ENCODE measurements around the gene SLC38A8.

Gene SLC38A8

DNA sequence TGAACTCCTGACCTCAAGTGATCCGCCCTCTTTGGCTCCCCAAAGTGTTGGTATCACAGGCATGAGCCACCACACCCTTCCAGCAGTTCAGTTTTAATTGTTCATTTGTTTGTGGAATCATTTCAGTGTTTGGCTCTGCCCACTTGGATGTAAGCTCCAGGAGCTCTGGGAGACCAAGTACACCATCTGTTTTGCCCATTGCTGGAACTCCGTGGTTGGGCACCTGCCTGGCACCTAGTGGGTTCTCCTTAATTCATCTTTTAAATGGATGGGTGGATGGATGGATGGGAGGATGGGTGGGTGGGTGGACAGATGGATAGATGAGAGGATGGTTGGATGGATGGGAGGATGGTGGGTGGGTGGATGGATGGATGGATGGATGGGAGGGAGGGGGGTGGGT is 75.5 kb downstream of the SLC38A8 start:
- H3F3A ChIP-seq (ENCODE audit: low read depth), result no peaks in the 10 kb centered on the region
- H3K36me3 ChIP-seq (ENCODE audit: insufficient read depth, low read length), result no peaks in the 10 kb centered on the region
- no peak overlapping the region for H3K9ac ChIP-seq (ENCODE audit: low read depth, low read length, poor library complexity, severe bottlenecking)
- no peak overlapping the region for H2AFZ ChIP-seq (ENCODE audit: low read length)
- no peak overlapping the region for H3K4me2 ChIP-seq (ENCODE audit: low read depth, low read length, poor library complexity, severe bottlenecking)
- H3K9me3 ChIP-seq (ENCODE audit: insufficient read depth, low read depth, low read length), result no peaks in the 10 kb centered on the region
- no peaks in the 10 kb centered on the region for H3K4me1 ChIP-seq (ENCODE audit: insufficient read depth, low read length, poor library complexity, severe bottlenecking)
- TF ChIP-seq EZH2phosphoT487 (IDR thresholded peaks at IDR 0.05; ENCODE audit: borderline replicate concordance), result no peak
- TF ChIP-seq, protein P1, sequence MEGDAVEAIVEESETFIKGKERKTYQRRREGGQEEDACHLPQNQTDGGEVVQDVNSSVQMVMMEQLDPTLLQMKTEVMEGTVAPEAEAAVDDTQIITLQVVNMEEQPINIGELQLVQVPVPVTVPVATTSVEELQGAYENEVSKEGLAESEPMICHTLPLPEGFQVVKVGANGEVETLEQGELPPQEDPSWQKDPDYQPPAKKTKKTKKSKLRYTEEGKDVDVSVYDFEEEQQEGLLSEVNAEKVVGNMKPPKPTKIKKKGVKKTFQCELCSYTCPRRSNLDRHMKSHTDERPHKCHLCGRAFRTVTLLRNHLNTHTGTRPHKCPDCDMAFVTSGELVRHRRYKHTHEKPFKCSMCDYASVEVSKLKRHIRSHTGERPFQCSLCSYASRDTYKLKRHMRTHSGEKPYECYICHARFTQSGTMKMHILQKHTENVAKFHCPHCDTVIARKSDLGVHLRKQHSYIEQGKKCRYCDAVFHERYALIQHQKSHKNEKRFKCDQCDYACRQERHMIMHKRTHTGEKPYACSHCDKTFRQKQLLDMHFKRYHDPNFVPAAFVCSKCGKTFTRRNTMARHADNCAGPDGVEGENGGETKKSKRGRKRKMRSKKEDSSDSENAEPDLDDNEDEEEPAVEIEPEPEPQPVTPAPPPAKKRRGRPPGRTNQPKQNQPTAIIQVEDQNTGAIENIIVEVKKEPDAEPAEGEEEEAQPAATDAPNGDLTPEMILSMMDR (conservative IDR thresholded peaks at IDR 0.05; ENCODE audit: low read length), result no peak
- no peaks in the 10 kb centered on the region for H3K9me2 ChIP-seq (replicated peaks; ENCODE audit: low read depth, low read length)
- no peaks in the 10 kb centered on the region for H3K79me2 ChIP-seq (ENCODE audit: insufficient read depth, low read length)
- H3K27me3 ChIP-seq (ENCODE audit: insufficient read depth, low read length, poor library complexity, severe bottlenecking), result no peaks in the 10 kb centered on the region
- H3K4me3 ChIP-seq (ENCODE audit: low read length, poor library complexity, severe bottlenecking), result no peak overlapping the region
- no peaks in the 10 kb centered on the region for H4K20me1 ChIP-seq (ENCODE audit: insufficient read depth, low read length, poor library complexity, severe bottlenecking)

DNA sequence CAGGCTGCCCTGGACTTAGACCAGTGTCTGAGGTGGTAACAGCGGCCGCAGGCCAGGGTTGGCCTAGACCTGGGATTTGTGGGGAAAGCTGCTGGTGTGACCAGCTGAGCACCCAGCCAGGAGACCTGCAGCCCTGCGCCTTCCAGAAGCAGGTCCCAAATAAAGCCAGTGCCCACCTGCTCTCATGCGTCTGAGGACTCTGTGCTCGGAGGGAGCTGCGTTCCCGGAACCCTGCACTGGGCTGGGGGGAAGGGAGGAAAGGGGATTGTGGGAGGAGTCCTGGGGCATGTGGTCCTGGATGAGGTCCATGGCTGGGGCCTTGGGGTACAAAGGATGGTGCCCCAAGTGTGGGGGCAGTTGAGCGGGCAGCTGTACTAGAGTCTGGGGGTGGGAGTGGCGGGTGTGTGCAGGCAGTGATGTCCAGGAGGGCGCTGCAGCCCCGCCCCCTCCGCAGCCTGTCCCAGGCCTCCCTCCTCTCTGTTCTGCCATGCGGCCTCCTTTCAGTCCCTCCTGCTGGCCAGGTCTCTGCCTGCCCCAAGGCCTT is 76.4 kb downstream of the SLC38A8 start:
- Histone ChIP-seq H2AFZ (ENCODE audit: low read length) (no peak overlapping the region), H3K27me3 (ENCODE audit: insufficient read depth, low read length, poor library complexity, severe bottlenecking) (no peaks in the 10 kb centered on the region), H3K9ac (ENCODE audit: low read depth, low read length, poor library complexity, severe bottlenecking) (no peak overlapping the region), H3K9me2 (replicated peaks; ENCODE audit: low read depth, low read length) (no peaks in the 10 kb centered on the region), H3K79me2 (ENCODE audit: insufficient read depth, low read length) (no peaks in the 10 kb centered on the region), H4K20me1 (ENCODE audit: insufficient read depth, low read length, poor library complexity, severe bottlenecking) (no peaks in the 10 kb centered on the region), H3F3A (ENCODE audit: low read depth) (no peaks in the 10 kb centered on the region), H3K36me3 (ENCODE audit: insufficient read depth, low read length) (no peaks in the 10 kb centered on the region), H3K4me1 (ENCODE audit: insufficient read depth, low read length, poor library complexity, severe bottlenecking) (no peaks in the 10 kb centered on the region), H3K4me2 (ENCODE audit: low read depth, low read length, poor library complexity, severe bottlenecking) (no peak overlapping the region), H3K9me3 (ENCODE audit: insufficient read depth, low read depth, low read length) (no peaks in the 10 kb centered on the region), H3K4me3 (ENCODE audit: low read length, poor library complexity, severe bottlenecking) (no peak overlapping the region)
- TF ChIP-seq, protein P1 (conservative IDR thresholded peaks at IDR 0.05; ENCODE audit: low read length), result no peak
- no peak for TF ChIP-seq EZH2phosphoT487 (IDR thresholded peaks at IDR 0.05; ENCODE audit: borderline replicate concordance)

GRCh38 chr16:83965444-83966152 is 77.0 kb downstream of the SLC38A8 start:
- Histone ChIP-seq H3K4me2 (ENCODE audit: low read depth, low read length, poor library complexity, severe bottlenecking) (no peak overlapping the region), H3K9me2 (replicated peaks; ENCODE audit: low read depth, low read length) (no peaks in the 10 kb centered on the region), H3K4me1 (ENCODE audit: insufficient read depth, low read length, poor library complexity, severe bottlenecking) (no peaks in the 10 kb centered on the region), H3F3A (ENCODE audit: low read depth) (no peaks in the 10 kb centered on the region), H3K36me3 (ENCODE audit: insufficient read depth, low read length) (no peaks in the 10 kb centered on the region), H3K27me3 (ENCODE audit: insufficient read depth, low read length, poor library complexity, severe bottlenecking) (no peaks in the 10 kb centered on the region), H3K79me2 (ENCODE audit: insufficient read depth, low read length) (no peaks in the 10 kb centered on the region), H4K20me1 (ENCODE audit: insufficient read depth, low read length, poor library complexity, severe bottlenecking) (no peaks in the 10 kb centered on the region), H2AFZ (ENCODE audit: low read length) (no peak overlapping the region), H3K4me3 (ENCODE audit: low read length, poor library complexity, severe bottlenecking) (no peak overlapping the region), H3K9me3 (ENCODE audit: insufficient read depth, low read depth, low read length) (no peaks in the 10 kb centered on the region), H3K9ac (ENCODE audit: low read depth, low read length, poor library complexity, severe bottlenecking) (no peak overlapping the region)
- TF ChIP-seq, protein P1 (conservative IDR thresholded peaks at IDR 0.05; ENCODE audit: low read length), result no peak
- TF ChIP-seq EZH2phosphoT487 (IDR thresholded peaks at IDR 0.05; ENCODE audit: borderline replicate concordance), result no peak
